HEK293T (cell line): ENCODE data around the gene MARCHF7.
A peak's percentile ranks its signal among the peaks of the same experiment; 100 is the strongest.
"Not testable (repeated sequence)": the region's sequence is repeated elsewhere in the genome, so short reads cannot be mapped to it uniquely, and the experiment has no call there.

Experiments
- CTCF ChIA-PET: fragments of 350-600 bp; formaldehyde crosslinking; extraction: SDS; loops from one replicate; lab custom pipeline; 2021; ENCODE audit warnings: antibody characterized with exemption, inconsistent platforms; lab: Yijun Ruan, JAX
- POLR2A ChIA-PET: fragments of 350-600 bp; formaldehyde crosslinking; extraction: SDS; loops from one replicate; lab custom pipeline; 2020; ENCODE audit warnings: antibody characterized with exemption, inconsistent platforms; lab: Yijun Ruan, JAX
- DNase-seq: peaks from one replicate; pipeline ENCODE4 v3.0.0; 2012; ENCODE audit warnings: mixed read lengths; ENCODE audit errors: extremely low spot score
- ARNT ChIP-seq: fragments of 450-650 bp; IDR thresholded peaks from 2 replicates; pipeline ENCODE4 v1.6.1; 2017; ENCODE audit warnings: mild to moderate bottlenecking
- BHLHE40 ChIP-seq: fragments of 450-650 bp; IDR thresholded peaks from 2 replicates; pipeline ENCODE4 v1.6.1; 2016; ENCODE audit warnings: mild to moderate bottlenecking, moderate library complexity, borderline replicate concordance
- CTBP1 ChIP-seq: fragments of 450-650 bp; IDR thresholded peaks from 2 replicates; pipeline ENCODE4 v1.6.1; 2016; ENCODE audit warnings: borderline replicate concordance
- ELF4 ChIP-seq: fragments of 450-650 bp; IDR thresholded peaks from 2 replicates; pipeline ENCODE4 v1.6.1; 2017; ENCODE audit warnings: antibody characterized with exemption
- FOXA1 ChIP-seq: fragments of 450-650 bp; IDR thresholded peaks from 2 replicates; pipeline ENCODE4 v1.6.1; 2016; ENCODE audit warnings: mild to moderate bottlenecking
- FOXK2 ChIP-seq: fragments of 450-650 bp; IDR thresholded peaks from 2 replicates; pipeline ENCODE4 v1.6.1; 2016; ENCODE audit warnings: mild to moderate bottlenecking
- FOXM1 ChIP-seq: fragments of 450-650 bp; IDR thresholded peaks from 2 replicates; pipeline ENCODE4 v1.6.1; 2017; ENCODE audit warnings: mild to moderate bottlenecking, borderline replicate concordance
- HDGF ChIP-seq: fragments of 450-650 bp; IDR thresholded peaks from 2 replicates; pipeline ENCODE4 v1.6.1; 2017; ENCODE audit warnings: antibody characterized with exemption, borderline replicate concordance
- L3MBTL2 ChIP-seq: fragments of 450-650 bp; conservative IDR thresholded peaks from 2 replicates; pipeline ENCODE4 v1.6.1; 2016; ENCODE audit warnings: mild to moderate bottlenecking
- LEF1 ChIP-seq: fragments of 450-650 bp; IDR thresholded peaks from 2 replicates; pipeline ENCODE4 v1.6.1; 2017; ENCODE audit warnings: mild to moderate bottlenecking, borderline replicate concordance
- NFRKB ChIP-seq: fragments of 450-650 bp; IDR thresholded peaks from 2 replicates; pipeline ENCODE4 v1.6.1; 2016; ENCODE audit warnings: mild to moderate bottlenecking, moderate library complexity
- SP1 ChIP-seq: fragments of 450-650 bp; IDR thresholded peaks from 2 replicates; pipeline ENCODE4 v1.6.1; 2017
- SUZ12 ChIP-seq: fragments of 450-650 bp; IDR thresholded peaks from 2 replicates; pipeline ENCODE4 v1.6.1; 2016; ENCODE audit warnings: mild to moderate bottlenecking
- TARDBP ChIP-seq: fragments of 450-650 bp; IDR thresholded peaks from 2 replicates; pipeline ENCODE4 v1.6.1; 2016
- ZNF384 ChIP-seq: fragments of 450-650 bp; IDR thresholded peaks from 2 replicates; pipeline ENCODE4 v1.6.1; 2016
- TF ChIP-seq, protein P1 (sequence below): fragments of 450-650 bp; IDR thresholded peaks from 2 replicates; pipeline ENCODE4 v1.6.1; 2016

The MARCHF7 gene

DNA sequence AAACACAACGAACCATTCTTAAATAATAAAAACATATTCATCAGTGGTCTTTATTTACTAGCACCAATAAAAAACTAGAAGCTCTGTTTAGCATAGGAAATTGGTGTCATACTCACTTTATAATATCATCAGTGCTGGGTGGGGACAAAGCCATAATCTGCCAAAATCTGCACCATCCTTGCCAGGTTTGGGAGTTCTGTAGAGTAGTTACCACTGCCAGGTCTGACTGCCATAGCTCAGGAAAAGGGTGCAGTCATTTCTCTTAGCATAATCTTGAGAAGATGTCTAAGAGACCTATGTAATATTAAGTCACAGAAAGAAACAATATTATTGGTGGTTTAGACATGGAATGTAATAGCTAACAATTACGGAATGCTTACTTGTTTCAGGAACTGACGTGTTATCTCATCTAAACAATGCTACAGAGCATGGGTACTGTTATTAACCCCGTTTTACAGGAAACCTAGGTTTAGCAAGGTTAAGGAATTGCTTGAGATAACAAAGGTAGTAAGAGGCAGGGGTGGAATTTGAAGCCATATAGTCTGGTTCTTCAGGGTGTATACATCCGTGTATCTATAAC lies 1.6 kb upstream of the MARCHF7 start:
- ChIA-PET CTCF (no interaction called here), POLR2A (interaction anchor here (0.7 to 1.0 kb wide), 2 partner anchors 95 to 225 kb away, joined by 3 read pairs; no protein-coding TSS in a partner anchor)
- no peak for DNase-seq
- TF ChIP-seq BHLHE40 (no peak), SUZ12 (no peak), LEF1 (no peak), FOXM1 (no peak), NFRKB (no peak), ZNF384 (no peak)

- TF ChIP-seq ZNF384: peak; percentile 98
- TF ChIP-seq FOXA1: no peak
- no peak for TF ChIP-seq ELF4
- TF ChIP-seq BHLHE40: no peak
- no peak for TF ChIP-seq SUZ12
- ChIA-PET POLR2A (interaction anchor here (0.7 to 1.4 kb wide), 16 partner anchors 8 to 844 kb away, joined by 3 to 11 read pairs (median 4); partner anchors contain the start of gene WDSUB1), CTCF (interaction anchor here (0.6 kb wide), 3 partner anchors 56 to 239 kb away, joined by 3 to 5 read pairs (median 3); no protein-coding TSS in a partner anchor)
- DNase-seq: no peak
Measured at GRCh38 chr2:159711562-159712142, 654 bp upstream of the MARCHF7 start.

DNA sequence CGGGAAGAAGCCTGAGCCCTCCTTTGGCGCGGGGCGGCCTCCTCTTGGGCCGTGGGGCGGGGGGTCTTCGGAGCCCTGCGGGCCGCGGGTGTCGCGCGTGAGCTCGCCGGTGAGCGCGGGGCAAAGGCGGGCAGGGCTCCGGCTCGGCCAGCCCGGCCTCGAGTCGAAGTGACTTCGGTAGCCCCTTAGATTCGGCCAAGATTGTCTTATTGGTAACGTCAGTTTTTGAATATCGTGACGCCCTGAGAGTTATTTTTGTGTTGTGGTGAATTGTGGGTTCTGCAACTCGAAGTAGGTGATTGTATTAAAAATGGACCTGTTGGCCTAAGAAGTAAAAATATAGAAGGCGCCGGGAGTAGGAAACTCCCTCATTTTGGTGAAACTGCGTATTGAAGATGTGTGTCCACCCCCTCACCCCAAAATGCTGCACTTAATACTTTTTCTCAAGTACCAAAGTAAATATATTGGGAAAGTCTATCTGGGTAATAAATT lies 669 bp downstream of the MARCHF7 start:
- ChIA-PET CTCF (no interaction called here), POLR2A (interaction anchor here (0.9 to 1.5 kb wide), 9 partner anchors 10 to 341 kb away, joined by 3 to 6 read pairs (median 4); no protein-coding TSS in a partner anchor)
- TF ChIP-seq SUZ12 (no peak), CTBP1 (no peak), ZNF384 (no peak), FOXK2 (no peak), SP1 (no peak)
- DNase-seq: no peak

DNA sequence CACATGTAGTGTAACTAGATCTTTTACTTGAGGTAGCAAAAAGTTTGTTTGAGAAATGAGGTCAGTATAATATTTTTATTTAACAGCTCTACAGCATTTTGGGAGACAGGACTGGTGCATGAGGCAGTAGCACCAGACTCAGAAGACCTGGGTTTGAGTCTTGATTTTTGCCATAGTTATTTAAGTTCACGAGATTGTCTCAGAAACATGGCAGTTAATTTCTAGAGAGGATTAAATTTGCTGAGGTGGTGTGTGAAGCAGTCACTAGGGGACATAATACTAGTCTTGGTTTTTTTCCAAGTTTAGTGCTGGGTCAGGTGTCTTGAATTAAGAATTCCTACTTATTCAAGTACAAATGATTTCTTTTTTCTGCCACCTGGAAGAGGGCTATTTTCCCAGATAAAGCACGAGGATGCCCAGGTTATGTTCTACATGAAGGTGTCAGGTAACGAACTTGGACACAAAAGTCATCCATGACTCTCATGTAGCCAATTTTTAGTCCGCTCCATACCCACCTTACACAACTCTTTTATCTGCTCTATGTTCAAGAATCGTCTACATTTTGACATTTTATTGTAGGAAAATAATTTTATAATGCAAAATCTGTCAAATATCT lies 1.4 kb downstream of the MARCHF7 start:
- CTCF ChIA-PET: interaction anchor here (1.1 kb wide), 1 partner anchor 254 kb away, joined by 3 read pairs; no protein-coding TSS in a partner anchor

DNA sequence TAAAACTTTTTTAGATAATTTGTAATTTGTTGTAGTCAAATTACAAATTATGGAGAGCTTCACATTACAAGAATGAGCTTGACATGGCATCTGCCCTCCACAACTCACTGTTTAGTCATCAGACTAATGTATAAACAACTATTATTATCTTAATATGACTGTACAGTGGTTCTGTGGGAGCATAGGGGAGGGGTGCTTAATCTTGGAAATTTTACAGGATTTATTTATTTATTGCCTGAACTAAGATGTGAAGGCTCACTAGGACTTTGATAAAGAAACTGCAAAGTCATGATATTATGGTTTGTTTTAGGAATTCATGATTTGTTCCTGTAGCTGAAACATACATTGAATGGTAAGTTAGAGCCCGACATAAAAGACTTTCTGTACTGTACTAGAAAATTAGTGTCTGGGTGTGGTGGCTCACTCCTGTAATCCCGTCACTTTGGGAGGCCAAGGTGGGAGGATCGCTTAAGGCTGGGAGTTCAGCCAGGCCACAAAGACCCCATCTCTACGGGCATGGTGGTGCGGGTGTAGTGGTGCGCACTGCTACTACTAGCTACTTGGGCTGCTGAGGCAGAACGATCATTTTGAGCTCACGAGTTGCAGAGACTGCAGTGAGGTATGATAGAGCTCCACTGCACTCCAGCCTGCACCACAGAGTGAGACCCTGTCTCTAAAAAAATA lies 2.1 kb downstream of the MARCHF7 start:
- POLR2A ChIA-PET: interaction anchor here (1.4 to 1.5 kb wide), 2 partner anchors 99 kb away, joined by 4 read pairs; no protein-coding TSS in a partner anchor
- DNase-seq: no peak
- no peak for TF ChIP-seq ELF4
- no peak for TF ChIP-seq BHLHE40
- no peak for TF ChIP-seq TARDBP
- no peak for TF ChIP-seq ARNT
- TF ChIP-seq, protein P1, sequence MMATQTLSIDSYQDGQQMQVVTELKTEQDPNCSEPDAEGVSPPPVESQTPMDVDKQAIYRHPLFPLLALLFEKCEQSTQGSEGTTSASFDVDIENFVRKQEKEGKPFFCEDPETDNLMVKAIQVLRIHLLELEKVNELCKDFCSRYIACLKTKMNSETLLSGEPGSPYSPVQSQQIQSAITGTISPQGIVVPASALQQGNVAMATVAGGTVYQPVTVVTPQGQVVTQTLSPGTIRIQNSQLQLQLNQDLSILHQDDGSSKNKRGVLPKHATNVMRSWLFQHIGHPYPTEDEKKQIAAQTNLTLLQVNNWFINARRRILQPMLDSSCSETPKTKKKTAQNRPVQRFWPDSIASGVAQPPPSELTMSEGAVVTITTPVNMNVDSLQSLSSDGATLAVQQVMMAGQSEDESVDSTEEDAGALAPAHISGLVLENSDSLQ: no peak
- no peak for TF ChIP-seq SUZ12
- no peak for TF ChIP-seq FOXA1
- no peak for TF ChIP-seq HDGF
- no peak for TF ChIP-seq NFRKB
- TF ChIP-seq LEF1: no peak
- TF ChIP-seq CTBP1: no peak
- TF ChIP-seq FOXM1: no peak
- no peak for TF ChIP-seq FOXK2
- CTCF ChIA-PET: interaction anchor here (1.1 kb wide), 1 partner anchor 253 kb away, joined by 3 read pairs; no protein-coding TSS in a partner anchor

More for the DNA sequence above, 1.4 kb downstream of the MARCHF7 start:
- POLR2A ChIA-PET: interaction anchor here (1.5 kb wide), 1 partner anchor 99 kb away, joined by 4 read pairs; no protein-coding TSS in a partner anchor
- no peak for TF ChIP-seq LEF1
- TF ChIP-seq, protein P1: no peak
- TF ChIP-seq FOXK2: no peak
- no peak for TF ChIP-seq ZNF384
- no peak for TF ChIP-seq FOXA1
- TF ChIP-seq SUZ12: no peak
- no peak for TF ChIP-seq BHLHE40
- TF ChIP-seq ELF4: no peak
- TF ChIP-seq ARNT: no peak
- TF ChIP-seq HDGF: no peak
- no peak for TF ChIP-seq TARDBP
- no peak for TF ChIP-seq FOXM1
- TF ChIP-seq L3MBTL2: no peak
- TF ChIP-seq NFRKB: no peak
- no peak for TF ChIP-seq SP1
- TF ChIP-seq CTBP1: no peak
- DNase-seq: no peak

- no peak for DNase-seq
- ChIA-PET CTCF (no interaction called here), POLR2A (interaction anchor here (1.4 kb wide), 1 partner anchor 100 kb away, joined by 4 read pairs; no protein-coding TSS in a partner anchor)
- TF ChIP-seq FOXM1: no peak
- TF ChIP-seq ELF4: no peak
- TF ChIP-seq CTBP1: no peak
- no peak for TF ChIP-seq BHLHE40
- TF ChIP-seq NFRKB: no peak
- no peak for TF ChIP-seq ARNT
Measured at GRCh38 chr2:159715451-159715850, 3.1 kb downstream of the MARCHF7 start.

GRCh38 chr2:159716409-159716808 lies 4.1 kb downstream of the MARCHF7 start:
- POLR2A ChIA-PET, CTCF ChIA-PET: not testable (repeated sequence)

More at GRCh38 chr2:159716409-159716808, 4.1 kb downstream of the MARCHF7 start:
- not testable (repeated sequence) for DNase-seq
